Hepatocyte (in vitro differentiated cells): Measurements from ENCODE around the gene MOCS1. TPM values are rescaled to one million over a fixed set of nuclear protein-coding genes. Genes with fewer than 3 reads are reported as not detected.

Experiments used
- DNase-seq: peaks from one replicate; pipeline ENCODE4 v3.0.0-alpha.2; 2016; ENCODE audit warnings: low spot score
- H2AFZ ChIP-seq: fragments of 200-600 bp; sonication (generic); 2 replicates; pipeline ENCODE4 v1.6.0; 2016; ENCODE audit warnings: antibody characterized with exemption, mild to moderate bottlenecking
- H3K27ac ChIP-seq: fragments of 200-600 bp; sonication (generic); 2 replicates; pipeline ENCODE4 v1.5.1; 2016; ENCODE audit warnings: mild to moderate bottlenecking
- H3K27me3 ChIP-seq: fragments of 200-600 bp; sonication (generic); 2 replicates; pipeline ENCODE4 v1.6.1; 2016
- H3K36me3 ChIP-seq: fragments of 200-600 bp; sonication (generic); replicated peaks from 2 replicates; pipeline ENCODE4 v1.5.1; 2016; ENCODE audit warnings: low read depth; ENCODE audit not compliant: insufficient read depth
- H3K4me1 ChIP-seq: fragments of 200-600 bp; sonication (generic); 2 replicates; pipeline ENCODE4 v1.5.1; 2016; ENCODE audit warnings: mild to moderate bottlenecking, moderate library complexity; ENCODE audit not compliant: insufficient read depth
- H3K4me2 ChIP-seq: fragments of 200-600 bp; sonication (generic); 2 replicates; pipeline ENCODE4 v1.6.0; 2016
- H3K4me3 ChIP-seq: fragments of 200-600 bp; sonication (generic); 2 replicates; pipeline ENCODE4 v1.5.1; 2016; ENCODE audit warnings: mild to moderate bottlenecking
- H3K79me2 ChIP-seq: fragments of 200-600 bp; sonication (generic); 2 replicates; pipeline ENCODE4 v1.6.0; 2017; ENCODE audit warnings: mild to moderate bottlenecking
- H3K9me2 ChIP-seq: fragments of 200-600 bp; sonication (generic); replicated peaks from 2 replicates; pipeline ENCODE4 v1.6.0; 2017; ENCODE audit warnings: mild to moderate bottlenecking; ENCODE audit not compliant: insufficient read depth
- H3K9me3 ChIP-seq: fragments of 200-600 bp; sonication (generic); 2 replicates; pipeline ENCODE4 v1.5.1; 2016; ENCODE audit warnings: low read depth, mild to moderate bottlenecking
- H4K20me1 ChIP-seq: fragments of 200-600 bp; sonication (generic); 2 replicates; pipeline ENCODE4 v1.6.0; 2016; ENCODE audit warnings: mild to moderate bottlenecking; ENCODE audit not compliant: insufficient read depth, poor library complexity, severe bottlenecking
- EZH2 ChIP-seq: fragments of 200-600 bp; sonication (generic); IDR thresholded peaks from 2 replicates; pipeline ENCODE4 v1.6.1; 2016; ENCODE audit warnings: antibody characterized with exemption, mild to moderate bottlenecking, borderline replicate concordance
- EZH2phosphoT487 ChIP-seq: fragments of 200-600 bp; sonication (generic); IDR thresholded peaks from one replicate; pipeline ENCODE4 v1.6.1; 2018; ENCODE audit warnings: antibody characterized with exemption, mild to moderate bottlenecking, low read depth, moderate library complexity; ENCODE audit not compliant: unreplicated experiment, severe bottlenecking
- WGBS: methylation state at CpG from one replicate; pipeline ENCODE4 v1.1.6; 2016; ENCODE audit warnings: low lambda C conversion rate; ENCODE audit errors: missing lambda C conversion rate; 5-methylcytosine and 5-hydroxymethylcytosine counted together
- polyA plus RNA-seq: library from polyadenylated mRNA; unstranded; fragments of >200 nt; fragmentation: Nextera tagmentation; extraction: Ambion mirVana; gene quantifications from 2 replicates; pipeline ENCODE4 v1.2.1, GENCODE V29; 2016
- total RNA-seq: library from RNA; depleted of rRNA; stranded (reverse); fragments of >200 nt; gene quantifications from 2 replicates; pipeline ENCODE4 v1.2.3, GENCODE V29; 2014
- TF ChIP-seq, protein P1 (sequence below): fragments of 200-600 bp; sonication (generic); IDR thresholded peaks from 2 replicates; pipeline ENCODE4 v1.5.1; 2016; ENCODE audit warnings: antibody characterized with exemption, mild to moderate bottlenecking; ENCODE audit not compliant: poor library complexity

Gene MOCS1
- total and polyA plus RNA-seq, 2 experiments from 2014 or later: 10.7 to 13.4 TPM

- 91% methylated on average over 19 of the region's 19 CpGs for WGBS
- Histone ChIP-seq H3K36me3 (no peaks in the 10 kb centered on the region), H3K27ac (no peak overlapping the region), H3K27me3 (no peaks in the 10 kb centered on the region), H3K9me3 (no peaks in the 10 kb centered on the region), H3K4me3 (no peak overlapping the region), H3K4me2 (no peak overlapping the region), H3K9me2 (no peaks in the 10 kb centered on the region), H3K79me2 (no peaks in the 10 kb centered on the region), H2AFZ (no peak overlapping the region), H4K20me1 (no peaks in the 10 kb centered on the region), H3K4me1 (no peaks in the 10 kb centered on the region)
- TF ChIP-seq EZH2: no peak
- TF ChIP-seq EZH2phosphoT487: no peak
- TF ChIP-seq, protein P1, sequence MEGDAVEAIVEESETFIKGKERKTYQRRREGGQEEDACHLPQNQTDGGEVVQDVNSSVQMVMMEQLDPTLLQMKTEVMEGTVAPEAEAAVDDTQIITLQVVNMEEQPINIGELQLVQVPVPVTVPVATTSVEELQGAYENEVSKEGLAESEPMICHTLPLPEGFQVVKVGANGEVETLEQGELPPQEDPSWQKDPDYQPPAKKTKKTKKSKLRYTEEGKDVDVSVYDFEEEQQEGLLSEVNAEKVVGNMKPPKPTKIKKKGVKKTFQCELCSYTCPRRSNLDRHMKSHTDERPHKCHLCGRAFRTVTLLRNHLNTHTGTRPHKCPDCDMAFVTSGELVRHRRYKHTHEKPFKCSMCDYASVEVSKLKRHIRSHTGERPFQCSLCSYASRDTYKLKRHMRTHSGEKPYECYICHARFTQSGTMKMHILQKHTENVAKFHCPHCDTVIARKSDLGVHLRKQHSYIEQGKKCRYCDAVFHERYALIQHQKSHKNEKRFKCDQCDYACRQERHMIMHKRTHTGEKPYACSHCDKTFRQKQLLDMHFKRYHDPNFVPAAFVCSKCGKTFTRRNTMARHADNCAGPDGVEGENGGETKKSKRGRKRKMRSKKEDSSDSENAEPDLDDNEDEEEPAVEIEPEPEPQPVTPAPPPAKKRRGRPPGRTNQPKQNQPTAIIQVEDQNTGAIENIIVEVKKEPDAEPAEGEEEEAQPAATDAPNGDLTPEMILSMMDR: no peak
- no peak for DNase-seq
Measured at GRCh38 chr6:39901670-39902069, 32.6 kb downstream of the MOCS1 start.

GRCh38 chr6:39901116-39901655, 33.1 kb downstream of the MOCS1 start:
- 96% methylated on average over 9 of the region's 10 CpGs for WGBS
- H3K9me2 ChIP-seq: no peaks in the 10 kb centered on the region

DNA sequence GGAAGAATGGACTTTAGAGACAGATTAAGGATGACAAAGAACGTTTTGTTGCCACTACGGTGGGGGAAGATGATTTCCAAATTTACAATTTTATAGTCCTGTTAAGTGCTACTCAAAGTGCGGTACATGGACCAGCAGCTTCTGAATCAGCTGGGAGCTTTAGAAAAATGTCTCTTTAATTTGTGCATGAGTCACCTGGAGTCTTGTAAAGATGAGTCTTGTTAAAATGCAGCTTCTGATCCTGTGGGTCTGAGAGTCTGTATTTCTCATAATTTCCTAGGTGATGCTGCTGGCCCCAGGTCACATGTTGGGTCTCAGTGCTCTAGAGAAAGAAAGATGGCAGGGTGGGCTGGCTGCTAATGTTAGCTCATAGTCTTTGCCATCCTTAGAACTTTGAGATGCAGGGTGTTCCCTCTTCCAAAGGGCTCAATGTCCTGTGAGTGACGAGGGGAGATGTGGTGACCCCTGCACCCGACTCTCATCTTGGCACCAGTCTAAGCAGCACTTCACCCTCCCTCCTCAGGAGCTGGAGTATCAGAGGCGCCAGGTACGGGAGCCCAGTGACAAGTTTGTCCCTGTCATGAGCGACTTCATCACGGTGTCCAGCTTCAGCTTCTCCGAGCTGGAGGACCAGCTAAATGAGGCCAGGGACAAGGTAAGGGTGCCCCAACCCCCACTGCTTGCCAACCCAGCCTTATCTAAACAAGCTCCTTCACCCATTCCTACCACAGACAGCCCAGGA, 34.5 kb downstream of the MOCS1 start:
- Histone ChIP-seq H3K4me2 (no peak overlapping the region), H3K27me3 (no peaks in the 10 kb centered on the region), H3K27ac (no peak overlapping the region), H2AFZ (no peak overlapping the region), H3K9me3 (no peaks in the 10 kb centered on the region), H3K36me3 (no peaks in the 10 kb centered on the region), H3K79me2 (no peaks in the 10 kb centered on the region), H3K4me3 (no peak overlapping the region), H3K4me1 (no peaks in the 10 kb centered on the region), H4K20me1 (no peaks in the 10 kb centered on the region), H3K9me2 (no peaks in the 10 kb centered on the region)
- TF ChIP-seq EZH2phosphoT487: no peak
- TF ChIP-seq, protein P1: no peak
- TF ChIP-seq EZH2: no peak
- DNase-seq: no peak
- WGBS: 87% methylated on average over 10 of the region's 10 CpGs

More at GRCh38 chr6:39901116-39901655, 33.1 kb downstream of the MOCS1 start:
- H2AFZ ChIP-seq: no peak overlapping the region
- DNase-seq: no peak
- H4K20me1 ChIP-seq: no peaks in the 10 kb centered on the region
- H3K9me3 ChIP-seq: no peaks in the 10 kb centered on the region
- H3K79me2 ChIP-seq: no peaks in the 10 kb centered on the region
- H3K4me2 ChIP-seq: no peak overlapping the region
- no peaks in the 10 kb centered on the region for H3K4me1 ChIP-seq
- H3K36me3 ChIP-seq: no peaks in the 10 kb centered on the region
- no peak overlapping the region for H3K4me3 ChIP-seq
- TF ChIP-seq EZH2 (no peak), EZH2phosphoT487 (no peak)
- TF ChIP-seq, protein P1: no peak
- H3K27ac ChIP-seq: no peak overlapping the region
- no peaks in the 10 kb centered on the region for H3K27me3 ChIP-seq
